ENCODE results near the gene ATP6V1G3. TPM values are rescaled to one million over a fixed set of nuclear protein-coding genes. Genes with fewer than 3 reads are reported as not detected.

ATP6V1G3 gene
- total RNA-seq, 5 donors from 2014 or later (not counting 1 experiment from before 2014, with no cell fraction given) = not detected

DNA sequence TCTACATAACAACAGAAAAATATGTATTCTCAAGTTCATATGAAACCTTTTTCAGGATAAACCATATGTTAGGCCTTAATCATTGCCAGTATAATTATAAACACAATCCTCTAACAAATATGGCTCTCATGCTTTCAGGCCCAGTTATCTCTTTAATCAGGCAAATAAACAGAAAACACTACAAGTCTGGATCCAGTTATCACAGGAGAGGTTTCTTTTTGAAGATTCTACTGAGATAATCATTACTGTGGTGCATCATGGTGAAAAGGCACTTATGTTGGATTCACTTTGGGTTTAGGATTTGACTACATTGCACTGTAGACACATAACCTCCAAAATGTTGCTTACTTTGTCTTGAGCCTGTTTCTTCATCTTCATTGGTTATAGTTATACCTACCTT, 8.4 kb upstream of the ATP6V1G3 start:
- no peaks in the 10 kb centered on the region for H3K9me3 ChIP-seq
- no peak overlapping the region for H3K4me3 ChIP-seq (ENCODE audit: control insufficient read depth in 1 of 2, extremely low read depth in 1 of 2, low read length in 1 of 2)
- H3K4me3 Mint-ChIP-seq = no peak overlapping the region
- peaks cover 3 to 10% of the 10 kb centered on the region in 2 experiments for H3K4me1 ChIP-seq (ENCODE audit: control insufficient read depth in 1 of 2, extremely low read depth in 1 of 2, insufficient read depth in 2 of 2, low read length in 2 of 2)
- peaks cover 39 to 51% (median 50%) of the 10 kb centered on the region in 3 donors for H3K4me1 Mint-ChIP-seq
- H3K27me3 ChIP-seq (replicated peaks in 1 of 2; ENCODE audit: control insufficient read depth in 2 of 2, extremely low read depth in 1 of 2, insufficient read depth in 2 of 2, low read length in 1 of 2) = no peaks in the 10 kb centered on the region
- peaks cover 3% of the 10 kb centered on the region for H3K36me3 Mint-ChIP-seq
- no peak for DNase-seq
- ChIA-PET POLR2A (no interaction called here), CTCF (interaction anchor here in 1 of 2 donors (0.8 kb wide), 1 partner anchor 134 kb away, joined by 3 read pairs; no protein-coding TSS in a partner anchor)
- peak overlapping the region in 1 of 2 donors; percentile 1 for H3K27ac Mint-ChIP-seq
- H3K27me3 Mint-ChIP-seq = no peaks in the 10 kb centered on the region
- peaks cover 4 to 10% (median 9%) of the 10 kb centered on the region in 3 donors for H3K9me3 Mint-ChIP-seq
- ATAC-seq (replicated peaks in 1 of 4) = no peak
- H3K27ac ChIP-seq (ENCODE audit: low read length) = no peak overlapping the region
- H3K36me3 ChIP-seq (ENCODE audit: control insufficient read depth in 2 of 2, extremely low read depth in 1 of 2, insufficient read depth in 1 of 2, low read length in 1 of 2) = no peaks in the 10 kb centered on the region

DNA sequence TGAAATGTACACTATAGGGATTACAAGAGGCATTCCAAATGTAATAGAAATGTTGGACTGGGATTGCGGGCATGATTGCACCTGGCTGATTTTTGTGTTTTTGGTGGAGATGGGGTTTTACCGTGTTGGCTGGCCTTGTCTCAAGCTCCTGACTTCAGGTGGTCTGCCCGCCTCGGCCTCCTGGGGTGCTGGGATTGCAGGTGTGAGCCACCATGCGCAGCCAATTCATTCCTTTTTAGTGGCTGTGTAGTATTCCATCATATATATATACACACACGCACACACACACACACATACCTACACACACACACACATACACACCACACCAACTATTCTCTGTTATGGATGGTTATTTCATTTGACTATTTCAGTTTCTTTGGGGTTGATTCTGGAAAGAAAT, 4.7 kb upstream of the ATP6V1G3 start:
- ChIA-PET CTCF (interaction anchor here in 1 of 2 donors (0.6 kb wide), 1 partner anchor 30 kb away, joined by 3 read pairs; no protein-coding TSS in a partner anchor), POLR2A (no interaction called here)
- no peaks in the 10 kb centered on the region for H3K27me3 Mint-ChIP-seq
- DNase-seq (no peak), ATAC-seq (replicated peaks in 1 of 4) (no peak)
- H3K9me3 Mint-ChIP-seq = peaks cover 4 to 10% (median 9%) of the 10 kb centered on the region in 3 donors
- Histone ChIP-seq H3K36me3 (ENCODE audit: control insufficient read depth in 2 of 2, extremely low read depth in 1 of 2, insufficient read depth in 1 of 2, low read length in 1 of 2) (no peaks in the 10 kb centered on the region), H3K4me1 (ENCODE audit: control insufficient read depth in 1 of 2, extremely low read depth in 1 of 2, insufficient read depth in 2 of 2, low read length in 2 of 2) (peaks cover 0 to 12% of the 10 kb centered on the region in 2 experiments), H3K27me3 (replicated peaks in 1 of 2; ENCODE audit: control insufficient read depth in 2 of 2, extremely low read depth in 1 of 2, insufficient read depth in 2 of 2, low read length in 1 of 2) (no peaks in the 10 kb centered on the region), H3K27ac (ENCODE audit: low read length) (no peak overlapping the region), H3K9me3 (no peaks in the 10 kb centered on the region), H3K4me3 (ENCODE audit: control insufficient read depth in 1 of 2, extremely low read depth in 1 of 2, low read length in 1 of 2) (no peak overlapping the region)
- H3K36me3 Mint-ChIP-seq = peaks cover 3% of the 10 kb centered on the region
- no peak overlapping the region for H3K4me3 Mint-ChIP-seq
- no peak overlapping the region for H3K27ac Mint-ChIP-seq
- H3K4me1 Mint-ChIP-seq = peaks cover 39 to 57% (median 51%) of the 10 kb centered on the region in 3 donors
- WGBS (ENCODE audit: insufficient coverage) = 100% methylated on average over 1 of the region's 6 CpGs

DNA sequence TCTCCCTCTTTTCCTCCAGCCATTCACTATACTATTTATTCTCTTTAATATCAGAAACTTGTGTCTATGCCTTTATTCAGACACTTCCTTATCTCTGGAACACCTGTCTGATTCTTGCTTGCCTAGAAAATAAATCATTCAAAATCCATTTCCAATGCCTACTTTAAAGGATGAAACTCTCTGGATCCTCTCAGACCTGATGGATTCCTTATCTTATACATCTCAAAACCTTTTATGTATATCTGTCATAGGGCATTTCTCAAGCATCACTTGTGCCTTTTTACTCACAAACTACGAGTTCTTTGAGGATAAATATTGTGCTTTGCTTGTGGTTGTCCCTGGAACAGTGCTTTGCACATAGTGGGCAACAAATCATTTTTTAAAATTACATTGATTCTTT, 3.8 kb upstream of the ATP6V1G3 start:
- H3K4me3 ChIP-seq (ENCODE audit: control insufficient read depth in 1 of 2, extremely low read depth in 1 of 2, low read length in 1 of 2) = no peak overlapping the region
- ATAC-seq (replicated peaks in 1 of 4) = no peak

DNA sequence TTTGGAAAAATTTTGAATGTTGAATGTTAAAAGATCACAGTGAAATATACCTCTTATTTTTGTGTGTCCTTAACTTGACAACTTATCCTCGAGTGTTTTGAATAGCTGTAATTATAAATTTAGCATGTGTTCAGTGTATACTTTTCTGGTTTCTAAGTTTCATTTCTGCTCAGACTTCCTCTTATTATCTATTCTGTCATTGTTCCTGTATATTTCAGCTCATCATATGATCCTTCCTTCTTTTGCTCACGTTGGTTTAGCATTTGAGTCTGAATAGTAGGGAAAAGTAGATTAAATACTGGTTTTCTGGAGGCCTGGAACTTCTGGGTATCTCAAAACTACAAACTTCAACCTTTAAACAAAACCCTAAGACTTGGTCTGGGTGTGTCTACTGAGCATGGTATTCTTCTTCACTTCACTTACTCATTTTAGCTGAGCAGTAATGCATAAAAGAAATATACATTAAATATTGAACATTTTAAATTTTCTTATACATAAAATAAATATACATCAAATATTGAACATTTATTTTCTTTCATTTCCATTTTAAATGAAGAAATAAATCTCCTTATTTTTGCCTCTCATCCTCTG, 3.3 kb upstream of the ATP6V1G3 start:
- WGBS (ENCODE audit: insufficient coverage) = no CpG with 5 or more reads among the region's 2 CpGs
- Histone ChIP-seq H3K36me3 (ENCODE audit: control insufficient read depth in 2 of 2, extremely low read depth in 1 of 2, insufficient read depth in 1 of 2, low read length in 1 of 2) (no peaks in the 10 kb centered on the region), H3K9me3 (no peaks in the 10 kb centered on the region), H3K27me3 (replicated peaks in 1 of 2; ENCODE audit: control insufficient read depth in 2 of 2, extremely low read depth in 1 of 2, insufficient read depth in 2 of 2, low read length in 1 of 2) (no peaks in the 10 kb centered on the region), H3K4me3 (ENCODE audit: control insufficient read depth in 1 of 2, extremely low read depth in 1 of 2, low read length in 1 of 2) (no peak overlapping the region), H3K27ac (ENCODE audit: low read length) (peak overlapping the region; percentile 30), H3K4me1 (ENCODE audit: control insufficient read depth in 1 of 2, extremely low read depth in 1 of 2, insufficient read depth in 2 of 2, low read length in 2 of 2) (peaks cover 0 to 17% of the 10 kb centered on the region in 2 experiments)
- peak overlapping the region in 1 of 3 donors; percentile 4 for H3K4me3 Mint-ChIP-seq
- H3K27me3 Mint-ChIP-seq = no peaks in the 10 kb centered on the region
- ChIA-PET CTCF (interaction anchor here in 1 of 2 donors (1.0 kb wide), 1 partner anchor 77 kb away, joined by 4 read pairs; no protein-coding TSS in a partner anchor), POLR2A (interaction anchor here (0.8 to 1.0 kb wide), 2 partner anchors 13 to 78 kb away, joined by 3 read pairs; no protein-coding TSS in a partner anchor)
- peaks cover 44 to 56% (median 53%) of the 10 kb centered on the region in 3 donors for H3K4me1 Mint-ChIP-seq
- peak overlapping the region; percentile 79 to 85 for H3K27ac Mint-ChIP-seq
- peaks cover 3% of the 10 kb centered on the region for H3K36me3 Mint-ChIP-seq
- DNase-seq = no peak
- peaks cover 4 to 10% (median 9%) of the 10 kb centered on the region in 3 donors for H3K9me3 Mint-ChIP-seq
- no peak for ATAC-seq (replicated peaks in 1 of 4)

More for the DNA sequence above, 3.8 kb upstream of the ATP6V1G3 start:
- Histone ChIP-seq H3K4me1 (ENCODE audit: control insufficient read depth in 1 of 2, extremely low read depth in 1 of 2, insufficient read depth in 2 of 2, low read length in 2 of 2) (peaks cover 0 to 16% of the 10 kb centered on the region in 2 experiments), H3K9me3 (no peaks in the 10 kb centered on the region), H3K27me3 (replicated peaks in 1 of 2; ENCODE audit: control insufficient read depth in 2 of 2, extremely low read depth in 1 of 2, insufficient read depth in 2 of 2, low read length in 1 of 2) (no peaks in the 10 kb centered on the region), H3K27ac (ENCODE audit: low read length) (no peak overlapping the region), H3K36me3 (ENCODE audit: control insufficient read depth in 2 of 2, extremely low read depth in 1 of 2, insufficient read depth in 1 of 2, low read length in 1 of 2) (no peaks in the 10 kb centered on the region)
- peak overlapping the region; percentile 61 to 67 for H3K27ac Mint-ChIP-seq
- no peak for DNase-seq
- POLR2A ChIA-PET = interaction anchor here in 1 of 2 donors (0.8 kb wide), 1 partner anchor 78 kb away, joined by 3 read pairs; no protein-coding TSS in a partner anchor
- CTCF ChIA-PET = no interaction called here
- no CpG with 5 or more reads among the region's 1 CpG for WGBS (ENCODE audit: insufficient coverage)
- peaks cover 4 to 10% (median 9%) of the 10 kb centered on the region in 3 donors for H3K9me3 Mint-ChIP-seq
- peak overlapping the region in 1 of 3 donors; percentile 4 for H3K4me3 Mint-ChIP-seq
- peaks cover 3% of the 10 kb centered on the region for H3K36me3 Mint-ChIP-seq
- peaks cover 39 to 56% (median 51%) of the 10 kb centered on the region in 3 donors for H3K4me1 Mint-ChIP-seq
- no peaks in the 10 kb centered on the region for H3K27me3 Mint-ChIP-seq

DNA sequence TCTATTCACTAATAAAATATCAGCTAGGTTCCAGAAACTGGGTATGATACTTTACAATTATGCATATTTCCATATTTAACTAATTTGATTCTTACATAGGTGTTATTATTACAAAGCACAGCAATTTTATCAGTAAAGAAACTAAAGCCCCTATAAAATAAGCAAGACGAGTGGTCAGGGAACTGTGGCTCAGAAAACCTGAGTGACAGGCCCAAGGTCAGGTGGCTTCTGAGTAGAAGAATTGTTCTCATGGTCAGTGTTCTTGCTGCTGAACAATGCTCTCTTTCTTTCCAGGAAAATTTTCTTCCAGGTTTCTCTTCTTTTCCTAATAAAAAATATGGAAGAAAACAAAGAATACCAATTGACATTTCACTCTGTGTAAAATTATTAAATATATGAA, 2.2 kb upstream of the ATP6V1G3 start:
- no CpG with 5 or more reads among the region's 1 CpG for WGBS (ENCODE audit: insufficient coverage)
- H3K9me3 Mint-ChIP-seq = peaks cover 4 to 10% (median 9%) of the 10 kb centered on the region in 3 donors
- ChIA-PET CTCF (interaction anchor here (0.9 to 1.0 kb wide), 2 partner anchors 75 to 78 kb away, joined by 4 to 5 read pairs; no protein-coding TSS in a partner anchor), POLR2A (interaction anchor here in 1 of 2 donors (1.0 kb wide), 1 partner anchor 14 kb away, joined by 3 read pairs; no protein-coding TSS in a partner anchor)
- H3K9me3 ChIP-seq = no peaks in the 10 kb centered on the region
- H3K4me1 ChIP-seq (ENCODE audit: control insufficient read depth in 1 of 2, extremely low read depth in 1 of 2, insufficient read depth in 2 of 2, low read length in 2 of 2) = peaks cover 3 to 27% of the 10 kb centered on the region in 2 experiments
- H3K27me3 Mint-ChIP-seq = no peaks in the 10 kb centered on the region
- no peaks in the 10 kb centered on the region for H3K27me3 ChIP-seq (replicated peaks in 1 of 2; ENCODE audit: control insufficient read depth in 2 of 2, extremely low read depth in 1 of 2, insufficient read depth in 2 of 2, low read length in 1 of 2)
- H3K27ac Mint-ChIP-seq = no peak overlapping the region
- H3K4me3 Mint-ChIP-seq = no peak overlapping the region
- no peak overlapping the region for H3K27ac ChIP-seq (ENCODE audit: low read length)
- H3K36me3 Mint-ChIP-seq = peaks cover 3% of the 10 kb centered on the region
- ATAC-seq (replicated peaks in 1 of 4) (no peak), DNase-seq (no peak)
- H3K4me1 Mint-ChIP-seq = peaks cover 51 to 61% (median 60%) of the 10 kb centered on the region in 3 donors
- no peaks in the 10 kb centered on the region for H3K36me3 ChIP-seq (ENCODE audit: control insufficient read depth in 2 of 2, extremely low read depth in 1 of 2, insufficient read depth in 1 of 2, low read length in 1 of 2)
- no peak overlapping the region for H3K4me3 ChIP-seq (ENCODE audit: control insufficient read depth in 1 of 2, extremely low read depth in 1 of 2, low read length in 1 of 2)

DNA sequence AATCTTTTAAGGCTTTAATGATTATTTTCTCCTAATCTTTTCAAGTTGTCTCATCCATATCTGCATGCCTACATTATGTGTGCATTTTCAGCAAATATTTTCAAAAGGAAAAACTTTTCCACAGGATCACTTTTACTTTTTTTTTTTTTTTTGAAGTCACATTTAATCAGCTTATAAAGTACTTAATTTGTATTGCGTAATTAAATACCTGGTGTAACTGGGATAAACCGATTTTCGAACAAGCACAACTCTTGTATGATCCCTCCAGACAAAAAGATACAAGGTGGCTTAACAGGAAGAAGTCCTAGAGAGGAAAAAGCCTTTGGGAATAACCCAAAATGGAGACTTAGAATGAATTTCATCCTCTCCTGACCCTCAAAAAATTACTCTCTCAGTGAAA, 1.3 kb upstream of the ATP6V1G3 start:
- ChIA-PET CTCF (interaction anchor here in 1 of 2 donors (0.6 to 0.9 kb wide), 3 partner anchors 18 to 524 kb away, joined by 3 to 5 read pairs (median 4); no protein-coding TSS in a partner anchor), POLR2A (no interaction called here)
- H3K27ac Mint-ChIP-seq = peak overlapping the region in 1 of 2 donors; percentile 43
- peaks cover 58 to 70% (median 68%) of the 10 kb centered on the region in 3 donors for H3K4me1 Mint-ChIP-seq
- H3K4me1 ChIP-seq (ENCODE audit: control insufficient read depth in 1 of 2, extremely low read depth in 1 of 2, insufficient read depth in 2 of 2, low read length in 2 of 2) = peaks cover 3 to 36% of the 10 kb centered on the region in 2 experiments
- DNase-seq = no peak
- no peak overlapping the region for H3K27ac ChIP-seq (ENCODE audit: low read length)
- no CpG with 5 or more reads among the region's 3 CpGs for WGBS (ENCODE audit: insufficient coverage)
- H3K9me3 Mint-ChIP-seq = peaks cover 3 to 4% (median 3%) of the 10 kb centered on the region in 3 donors
- no peaks in the 10 kb centered on the region for H3K9me3 ChIP-seq
- H3K27me3 ChIP-seq (replicated peaks in 1 of 2; ENCODE audit: control insufficient read depth in 2 of 2, extremely low read depth in 1 of 2, insufficient read depth in 2 of 2, low read length in 1 of 2) = no peaks in the 10 kb centered on the region
- no peak overlapping the region for H3K4me3 ChIP-seq (ENCODE audit: control insufficient read depth in 1 of 2, extremely low read depth in 1 of 2, low read length in 1 of 2)
- ATAC-seq (replicated peaks in 1 of 4) = no peak
- H3K36me3 ChIP-seq (ENCODE audit: control insufficient read depth in 2 of 2, extremely low read depth in 1 of 2, insufficient read depth in 1 of 2, low read length in 1 of 2) = no peaks in the 10 kb centered on the region
- H3K36me3 Mint-ChIP-seq = peaks cover 3% of the 10 kb centered on the region
- no peaks in the 10 kb centered on the region for H3K27me3 Mint-ChIP-seq
- no peak overlapping the region for H3K4me3 Mint-ChIP-seq
